A673 (cell line): ENCODE results near the gene LAMA4. TPM values are rescaled to one million over a fixed set of nuclear protein-coding genes. Genes with fewer than 3 reads are reported as not detected.

Experiments used
- BruUV-seq: library from RNA; stranded (reverse); fragments of 400-500 nt; replicated peaks from 2 replicates; lab custom pipeline; 2021; lab: Mats Ljungman, UMichigan
- CTCF ChIA-PET: fragments of 300-600 bp; sonication (Branson Sonifier 250); formaldehyde crosslinking; loops from one replicate; lab custom pipeline; 2022; ENCODE audit warnings: antibody characterized with exemption; lab: Charles Lee
- POLR2A ChIA-PET: fragments of 300-600 bp; sonication (Branson Sonifier 250); formaldehyde crosslinking; loops from one replicate; lab custom pipeline; 2022; ENCODE audit warnings: antibody characterized with exemption; ENCODE audit not compliant: low non-redundant PET; lab: Charles Lee
- DNase-seq: peaks from one replicate; pipeline ENCODE4 v3.0.0-alpha.2; 2015; ENCODE audit warnings: low spot score
- H3K27ac ChIP-seq: fragments of 200-600 bp; sonication (generic); 2 replicates; pipeline ENCODE4 v1.5.1; 2016; ENCODE audit warnings: mixed run types, low read depth, mild to moderate bottlenecking, mixed read lengths, antibody characterized with exemption, low read length; ENCODE audit not compliant: poor library complexity, severe bottlenecking
- H3K27me3 ChIP-seq: fragments of 200-600 bp; sonication (generic); replicated peaks from 2 replicates; pipeline ENCODE4 v1.6.1; 2017; ENCODE audit warnings: mixed run types, low read depth, mild to moderate bottlenecking, mixed read lengths, antibody characterized with exemption, low read length; ENCODE audit not compliant: insufficient read depth, poor library complexity
- H3K36me3 ChIP-seq: fragments of 200-600 bp; sonication (generic); 2 replicates; pipeline ENCODE4 v1.6.1; 2016; ENCODE audit warnings: mixed run types, mild to moderate bottlenecking, mixed read lengths, antibody characterized with exemption, low read length; ENCODE audit not compliant: insufficient read depth, poor library complexity, severe bottlenecking
- H3K4me1 ChIP-seq: fragments of 200-600 bp; sonication (generic); 2 replicates; pipeline ENCODE4 v1.6.1; 2017; ENCODE audit warnings: mixed run types, mild to moderate bottlenecking, mixed read lengths, antibody characterized with exemption, low read length; ENCODE audit not compliant: insufficient read depth, poor library complexity, severe bottlenecking
- H3K4me3 ChIP-seq: fragments of 200-600 bp; sonication (generic); 2 replicates; pipeline ENCODE4 v1.5.1; 2016; ENCODE audit warnings: low read depth, mixed run types, mild to moderate bottlenecking, mixed read lengths, low read length; ENCODE audit not compliant: poor library complexity, severe bottlenecking
- H3K9me3 ChIP-seq: fragments of 200-600 bp; sonication (generic); 2 replicates; pipeline ENCODE4 v1.6.1; 2016; ENCODE audit warnings: mixed run types, low read depth, mild to moderate bottlenecking, mixed read lengths, antibody characterized with exemption, low read length; ENCODE audit not compliant: poor library complexity, severe bottlenecking
- EZH2 ChIP-seq: fragments of 200-600 bp; sonication (generic); IDR thresholded peaks from 2 replicates; pipeline ENCODE4 v1.6.1; 2017; ENCODE audit warnings: borderline replicate concordance, low read depth, mild to moderate bottlenecking, mixed read lengths, antibody characterized with exemption, low read length; ENCODE audit not compliant: poor library complexity, severe bottlenecking
- intact Hi-C: fragments of 100-400 bp; cut with micrococcal nuclease; formaldehyde crosslinking; loops from one replicate; pipeline ENCODE4 v1.10.0; 2022; ENCODE audit not compliant: unreplicated experiment
- total RNA-seq: library from RNA; stranded (reverse); gene quantifications from 2 replicates; pipeline ENCODE4 v1.2.3, GENCODE V29; 2021
- TF ChIP-seq, protein P1 (sequence below): fragments of 300-800, 200-600 bp; sonication (generic); conservative IDR thresholded peaks from 2 replicates; pipeline ENCODE4 v1.5.1; 2017; ENCODE audit warnings: low read depth, mild to moderate bottlenecking, antibody characterized with exemption, low read length, moderate library complexity, mixed read lengths

Gene LAMA4
- total RNA-seq, 1 experiment from 2014 or later = 1.2 TPM

GRCh38 chr6:112205427-112206109 is 48.8 kb downstream of the LAMA4 start:
- Histone ChIP-seq H3K4me1 (peaks cover 15% of the 10 kb centered on the region), H3K27ac (no peak overlapping the region), H3K36me3 (no peaks in the 10 kb centered on the region), H3K27me3 (no peaks in the 10 kb centered on the region), H3K9me3 (no peaks in the 10 kb centered on the region), H3K4me3 (no peak overlapping the region)
- intact Hi-C loops = no loop called here
- POLR2A ChIA-PET = no interaction called here
- BruUV-seq = no TSS peak
- CTCF ChIA-PET = no interaction called here
- TF ChIP-seq EZH2 = no peak
- TF ChIP-seq, protein P1, sequence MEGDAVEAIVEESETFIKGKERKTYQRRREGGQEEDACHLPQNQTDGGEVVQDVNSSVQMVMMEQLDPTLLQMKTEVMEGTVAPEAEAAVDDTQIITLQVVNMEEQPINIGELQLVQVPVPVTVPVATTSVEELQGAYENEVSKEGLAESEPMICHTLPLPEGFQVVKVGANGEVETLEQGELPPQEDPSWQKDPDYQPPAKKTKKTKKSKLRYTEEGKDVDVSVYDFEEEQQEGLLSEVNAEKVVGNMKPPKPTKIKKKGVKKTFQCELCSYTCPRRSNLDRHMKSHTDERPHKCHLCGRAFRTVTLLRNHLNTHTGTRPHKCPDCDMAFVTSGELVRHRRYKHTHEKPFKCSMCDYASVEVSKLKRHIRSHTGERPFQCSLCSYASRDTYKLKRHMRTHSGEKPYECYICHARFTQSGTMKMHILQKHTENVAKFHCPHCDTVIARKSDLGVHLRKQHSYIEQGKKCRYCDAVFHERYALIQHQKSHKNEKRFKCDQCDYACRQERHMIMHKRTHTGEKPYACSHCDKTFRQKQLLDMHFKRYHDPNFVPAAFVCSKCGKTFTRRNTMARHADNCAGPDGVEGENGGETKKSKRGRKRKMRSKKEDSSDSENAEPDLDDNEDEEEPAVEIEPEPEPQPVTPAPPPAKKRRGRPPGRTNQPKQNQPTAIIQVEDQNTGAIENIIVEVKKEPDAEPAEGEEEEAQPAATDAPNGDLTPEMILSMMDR = no peak
- DNase-seq = peak; percentile 58

DNA sequence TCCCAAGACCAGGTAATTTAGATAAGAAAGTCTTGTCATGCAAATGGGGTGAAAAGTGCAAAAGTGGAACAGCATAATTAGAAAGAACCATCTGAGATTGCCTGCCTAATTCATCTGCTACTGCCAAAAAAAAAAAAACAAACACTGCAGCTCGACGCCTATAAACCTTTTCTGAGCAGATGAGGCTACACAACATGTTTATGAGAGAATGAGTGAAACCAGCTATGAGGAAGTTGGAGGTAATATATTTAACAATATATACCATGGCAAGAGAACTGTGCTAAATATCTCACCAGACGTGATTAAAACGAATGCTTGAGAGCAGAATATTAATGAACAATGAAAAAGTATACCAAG is 50.0 kb downstream of the LAMA4 start:
- CTCF ChIA-PET = no interaction called here
- POLR2A ChIA-PET = no interaction called here
- no peak for TF ChIP-seq EZH2
- TF ChIP-seq, protein P1 = no peak
- no peak for DNase-seq
- no peaks in the 10 kb centered on the region for H3K9me3 ChIP-seq
- no TSS peak for BruUV-seq
- H3K36me3 ChIP-seq = no peaks in the 10 kb centered on the region
- no peak overlapping the region for H3K27ac ChIP-seq
- intact Hi-C loops = no loop called here
- no peaks in the 10 kb centered on the region for H3K27me3 ChIP-seq
- H3K4me3 ChIP-seq = no peak overlapping the region
- H3K4me1 ChIP-seq = peaks cover 15% of the 10 kb centered on the region

DNA sequence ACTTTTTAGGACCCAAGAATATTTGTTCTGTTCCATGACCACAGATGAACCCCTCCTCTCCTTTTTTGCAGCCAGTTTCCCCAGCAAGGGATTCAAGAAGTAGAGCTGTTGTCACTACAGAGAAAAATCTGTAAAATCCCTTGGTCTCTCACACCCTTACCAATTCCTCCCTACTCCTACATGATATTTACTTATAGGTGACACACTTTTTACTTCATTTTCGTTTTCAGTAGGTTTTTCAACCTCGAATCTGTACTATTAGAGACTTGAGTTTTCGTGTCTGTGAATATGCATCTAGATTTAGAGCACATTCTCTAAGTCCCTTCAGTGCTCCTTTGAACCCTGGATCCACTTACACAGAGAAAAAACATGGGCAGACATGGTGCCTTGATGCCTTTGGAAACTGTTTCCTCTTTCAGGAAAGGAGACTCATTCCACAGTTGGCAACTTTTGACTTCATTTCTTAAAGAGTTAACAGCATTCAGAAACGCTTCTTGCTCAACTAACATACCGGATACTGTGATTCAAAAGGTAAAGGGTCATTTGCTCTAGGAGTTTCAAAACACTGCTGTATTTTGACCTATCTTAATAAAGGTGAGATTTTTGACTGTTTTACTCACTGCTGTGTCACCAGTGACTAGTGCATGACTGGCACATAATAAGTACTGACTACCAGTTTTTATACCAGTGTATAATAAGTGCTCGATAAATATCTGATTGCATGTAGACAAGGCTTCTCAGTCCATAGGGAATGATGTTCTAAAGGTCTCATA is 50.6 kb downstream of the LAMA4 start:
- POLR2A ChIA-PET = no interaction called here
- H3K4me1 ChIP-seq = peaks cover 15% of the 10 kb centered on the region
- no peak overlapping the region for H3K4me3 ChIP-seq
- CTCF ChIA-PET = no interaction called here
- DNase-seq = no peak
- BruUV-seq = no TSS peak
- H3K27ac ChIP-seq = no peak overlapping the region
- intact Hi-C loops = no loop called here
- no peak for TF ChIP-seq EZH2
- TF ChIP-seq, protein P1 = no peak
- H3K36me3 ChIP-seq = no peaks in the 10 kb centered on the region
- H3K27me3 ChIP-seq = no peaks in the 10 kb centered on the region
- H3K9me3 ChIP-seq = no peaks in the 10 kb centered on the region
